ENCODE data around the gene TMEM178B. TPM values are rescaled to one million over a fixed set of nuclear protein-coding genes. Genes with fewer than 3 reads are reported as not detected.

TMEM178B gene
- total and polyA plus RNA-seq, 8 donors, result 0.42 to 3.0 (median 2.1) TPM

GRCh38 chr7:141200191-141201108 lies 126.6 kb downstream of the TMEM178B start:
- FAIRE-seq (no peak), ATAC-seq (no peak), DNase-seq (no peak)
- no peak for TF ChIP-seq CTCF (IDR thresholded peaks at IDR 0.05)
- no peaks in the 10 kb centered on the region for H3K9me3 ChIP-seq
- H3K4me3 ChIP-seq, result no peak overlapping the region
- H3K36me3 ChIP-seq, result no peaks in the 10 kb centered on the region
- H3K27me3 ChIP-seq, result no peaks in the 10 kb centered on the region
- 75 to 78% methylated on average over 14 of the region's 14 CpGs for WGBS, 2 donors
- no peaks in the 10 kb centered on the region for H3K4me1 ChIP-seq
- intact Hi-C loops (cut with DNase I), result no loop called here
- H3K27ac ChIP-seq, result no peak overlapping the region

DNA sequence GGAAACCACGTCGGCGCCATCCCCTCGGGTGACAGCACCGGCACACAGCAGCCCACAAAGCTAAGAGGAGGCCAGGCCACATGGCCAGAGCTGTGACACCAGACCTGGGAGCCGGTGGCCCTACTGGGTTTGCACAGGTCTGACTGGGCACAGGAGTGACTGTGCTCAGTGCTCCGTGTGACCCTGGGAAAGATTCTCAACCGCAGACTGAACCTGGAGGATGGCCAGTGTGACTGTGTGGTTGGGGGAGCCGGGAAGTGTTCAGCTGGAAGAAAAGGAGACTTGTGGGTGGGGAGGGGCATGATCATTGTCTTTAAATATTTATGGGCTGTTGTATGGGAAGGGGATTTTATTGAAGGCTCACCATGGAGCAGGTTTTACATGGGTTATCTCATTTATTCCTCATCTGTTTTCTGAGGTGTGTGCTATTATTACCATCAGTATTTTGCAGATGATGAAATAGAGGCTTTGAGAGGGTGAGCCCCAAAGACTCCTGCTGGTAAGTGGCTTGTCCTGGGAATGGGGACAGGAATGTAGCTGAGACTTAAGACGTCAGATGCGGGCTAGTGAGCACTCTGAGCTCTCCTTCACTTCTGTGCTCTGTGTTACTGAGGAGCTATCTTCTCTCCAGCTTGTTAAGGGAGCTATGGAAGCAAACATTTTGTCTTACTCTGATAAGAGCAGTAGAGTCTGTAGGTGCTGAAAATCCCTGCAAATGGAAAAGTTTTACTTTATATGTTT lies 127.5 kb downstream of the TMEM178B start:
- Histone ChIP-seq H3K4me1 (no peaks in the 10 kb centered on the region), H3K36me3 (no peaks in the 10 kb centered on the region), H3K9me3 (no peaks in the 10 kb centered on the region), H3K4me3 (no peak overlapping the region), H3K27me3 (no peaks in the 10 kb centered on the region), H3K27ac (no peak overlapping the region)
- DNase-seq, result no peak
- 66 to 70% methylated on average over 11 of the region's 11 CpGs for WGBS, 2 donors
- intact Hi-C loops (cut with DNase I), result no loop called here
- TF ChIP-seq CTCF (IDR thresholded peaks at IDR 0.05), result no peak
- no peak for FAIRE-seq
- no peak for ATAC-seq

GRCh38 chr7:141202535-141202934 lies 128.7 kb downstream of the TMEM178B start:
- no peak for FAIRE-seq
- no peak for DNase-seq
- 60 to 65% methylated on average over 4 of the region's 4 CpGs for WGBS, 2 donors
- TF ChIP-seq CTCF (IDR thresholded peaks at IDR 0.05), result no peak
- Histone ChIP-seq H3K27me3 (no peaks in the 10 kb centered on the region), H3K36me3 (no peaks in the 10 kb centered on the region), H3K27ac (no peak overlapping the region), H3K4me1 (no peaks in the 10 kb centered on the region), H3K9me3 (no peaks in the 10 kb centered on the region), H3K4me3 (no peak overlapping the region)
- intact Hi-C loops (cut with DNase I), result no loop called here
- no peak for ATAC-seq

DNA sequence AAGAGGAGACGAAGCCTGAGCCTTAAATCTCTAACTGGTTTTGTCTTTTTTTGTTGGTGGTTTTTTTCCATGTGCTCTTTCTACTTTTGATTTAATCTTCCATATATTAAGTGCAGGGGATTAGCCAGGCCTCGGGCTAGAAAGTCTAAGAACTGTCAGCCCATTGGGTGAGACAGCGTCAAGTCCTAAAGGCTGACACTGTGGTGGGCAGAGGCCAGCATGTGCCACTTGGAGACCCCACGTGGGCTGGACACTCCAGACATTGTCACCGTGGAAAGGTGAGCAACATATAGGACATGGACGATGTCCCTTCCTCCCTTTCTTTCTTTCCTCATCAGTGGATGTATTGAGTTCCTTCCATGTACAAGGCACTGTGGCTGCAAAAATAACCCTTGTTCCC lies 129.3 kb downstream of the TMEM178B start:
- no peak for DNase-seq
- no peak for FAIRE-seq
- Histone ChIP-seq H3K27ac (no peak overlapping the region), H3K36me3 (no peaks in the 10 kb centered on the region), H3K9me3 (no peaks in the 10 kb centered on the region), H3K4me1 (no peaks in the 10 kb centered on the region), H3K27me3 (no peaks in the 10 kb centered on the region), H3K4me3 (no peak overlapping the region)
- TF ChIP-seq CTCF (IDR thresholded peaks at IDR 0.05), result no peak
- WGBS, 2 donors, result 80 to 89% methylated on average over 6 of the region's 6 CpGs
- ATAC-seq, result no peak
- intact Hi-C loops (cut with DNase I), result no loop called here
